ENCODE measurements around the gene IMP3.
A peak's percentile ranks its signal among the peaks of the same experiment; 100 is the strongest.

DNA sequence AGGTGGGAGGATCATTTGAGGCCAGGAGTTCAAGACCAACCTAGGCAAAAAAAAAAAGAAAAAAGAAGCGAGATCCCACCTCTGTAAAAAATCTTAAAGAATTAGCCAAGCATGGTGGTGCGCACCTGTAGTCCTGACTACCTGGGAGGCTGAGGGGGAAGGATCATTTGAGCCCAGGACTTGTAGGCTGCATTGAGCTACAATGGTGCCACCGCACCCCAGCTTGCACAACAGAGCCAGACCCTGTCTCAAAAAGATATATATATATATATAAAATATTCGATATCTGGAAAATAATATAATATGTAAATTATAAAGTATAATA lies 1.1 kb upstream of the IMP3 start:
- TF ChIP-seq, protein P1, sequence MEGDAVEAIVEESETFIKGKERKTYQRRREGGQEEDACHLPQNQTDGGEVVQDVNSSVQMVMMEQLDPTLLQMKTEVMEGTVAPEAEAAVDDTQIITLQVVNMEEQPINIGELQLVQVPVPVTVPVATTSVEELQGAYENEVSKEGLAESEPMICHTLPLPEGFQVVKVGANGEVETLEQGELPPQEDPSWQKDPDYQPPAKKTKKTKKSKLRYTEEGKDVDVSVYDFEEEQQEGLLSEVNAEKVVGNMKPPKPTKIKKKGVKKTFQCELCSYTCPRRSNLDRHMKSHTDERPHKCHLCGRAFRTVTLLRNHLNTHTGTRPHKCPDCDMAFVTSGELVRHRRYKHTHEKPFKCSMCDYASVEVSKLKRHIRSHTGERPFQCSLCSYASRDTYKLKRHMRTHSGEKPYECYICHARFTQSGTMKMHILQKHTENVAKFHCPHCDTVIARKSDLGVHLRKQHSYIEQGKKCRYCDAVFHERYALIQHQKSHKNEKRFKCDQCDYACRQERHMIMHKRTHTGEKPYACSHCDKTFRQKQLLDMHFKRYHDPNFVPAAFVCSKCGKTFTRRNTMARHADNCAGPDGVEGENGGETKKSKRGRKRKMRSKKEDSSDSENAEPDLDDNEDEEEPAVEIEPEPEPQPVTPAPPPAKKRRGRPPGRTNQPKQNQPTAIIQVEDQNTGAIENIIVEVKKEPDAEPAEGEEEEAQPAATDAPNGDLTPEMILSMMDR (IDR thresholded peaks at IDR 0.05) = peak; percentile 25
- no peak for TF ChIP-seq TCF7L2 (IDR thresholded peaks at IDR 0.05; ENCODE audit: low read depth, low read length)
- no peak for TF ChIP-seq SIN3A (IDR thresholded peaks at IDR 0.05; ENCODE audit: borderline replicate concordance, insufficient read depth, low read depth, low read length)
